Activated T-helper 1 cell treated with anti-CD3 and anti-CD28 coated beads, Interleukin-12 subunit alpha, Interleukin-12 subunit beta, Interleukin-2, Interleukin-4 antibody, amounts not matched to agents 30 ng/mL and 10 ng/mL and 1 ng/mL, durations not matched to agents 14 hours and 24 hours and 36 hours (primary cell): Measurements from ENCODE around the gene IFNA4. TPM values are rescaled to one million over a fixed set of nuclear protein-coding genes. Genes with fewer than 3 reads are reported as not detected.
"Not testable (repeated sequence)": the region's sequence is repeated elsewhere in the genome, so short reads cannot be mapped to it uniquely, and the experiment has no call there.

Experiments
- DNase-seq: peaks from one replicate; pipeline ENCODE4 v3.0.0; 2021; ENCODE audit warnings: low spot score
- H3K27ac Mint-ChIP-seq: one replicate; pipeline ENCODE4 v1.8.0; 2021; ENCODE audit warnings: mild to moderate bottlenecking, mixed read lengths
- H3K27me3 Mint-ChIP-seq: one replicate; pipeline ENCODE4 v1.8.0; 2022; ENCODE audit warnings: mild to moderate bottlenecking, moderate library complexity, mixed read lengths; ENCODE audit not compliant: insufficient read depth
- H3K36me3 Mint-ChIP-seq: one replicate; pipeline ENCODE4 v1.8.0; 2021; ENCODE audit warnings: low read depth, mixed read lengths
- H3K4me1 Mint-ChIP-seq: one replicate; pipeline ENCODE4 v1.8.0; 2021; ENCODE audit warnings: low read depth, mixed read lengths
- H3K4me3 Mint-ChIP-seq: one replicate; pipeline ENCODE4 v1.8.0; 2021; ENCODE audit warnings: mild to moderate bottlenecking, moderate library complexity, mixed read lengths
- H3K9me3 Mint-ChIP-seq: one replicate; pipeline ENCODE4 v1.8.0; 2021; ENCODE audit warnings: mixed read lengths
- intact Hi-C: fragments of 100-400 bp; cut with micrococcal nuclease; formaldehyde crosslinking; loops from one replicate; pipeline ENCODE4 v1.15.1; 2024
- total RNA-seq: library from RNA; stranded (reverse); gene quantifications from 2 replicates; pipeline ENCODE4 v1.2.3, GENCODE V29; 2022

Gene IFNA4
- total RNA-seq, 1 donor from 2014 or later: not detected

DNA sequence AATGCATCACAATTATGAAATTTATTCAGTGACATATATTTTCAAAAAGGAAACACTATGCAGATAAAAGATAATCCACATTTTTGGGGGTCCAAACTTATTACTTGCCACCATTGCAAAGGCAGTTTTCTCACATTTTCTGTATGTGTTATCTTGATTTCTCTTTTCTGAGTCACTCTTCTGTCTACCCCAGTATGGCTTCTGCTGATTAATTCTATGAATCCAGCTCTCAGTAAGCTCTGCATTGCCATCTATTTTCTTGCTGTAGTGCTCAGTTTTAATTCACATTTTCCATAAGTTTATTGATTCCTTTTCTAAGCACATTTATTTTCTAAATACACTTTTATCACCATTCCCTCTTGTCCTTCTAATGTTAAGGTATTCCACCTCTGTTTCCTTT lies 17.8 kb upstream of the IFNA4 start:
- no peaks in the 10 kb centered on the region for H3K9me3 Mint-ChIP-seq
- peaks cover 25% of the 10 kb centered on the region for H3K27me3 Mint-ChIP-seq
- H3K27ac Mint-ChIP-seq: no peak overlapping the region
- H3K36me3 Mint-ChIP-seq: peaks cover 1% of the 10 kb centered on the region
- DNase-seq: no peak
- intact Hi-C loops: no loop called here
- H3K4me1 Mint-ChIP-seq: no peaks in the 10 kb centered on the region
- no peak overlapping the region for H3K4me3 Mint-ChIP-seq

DNA sequence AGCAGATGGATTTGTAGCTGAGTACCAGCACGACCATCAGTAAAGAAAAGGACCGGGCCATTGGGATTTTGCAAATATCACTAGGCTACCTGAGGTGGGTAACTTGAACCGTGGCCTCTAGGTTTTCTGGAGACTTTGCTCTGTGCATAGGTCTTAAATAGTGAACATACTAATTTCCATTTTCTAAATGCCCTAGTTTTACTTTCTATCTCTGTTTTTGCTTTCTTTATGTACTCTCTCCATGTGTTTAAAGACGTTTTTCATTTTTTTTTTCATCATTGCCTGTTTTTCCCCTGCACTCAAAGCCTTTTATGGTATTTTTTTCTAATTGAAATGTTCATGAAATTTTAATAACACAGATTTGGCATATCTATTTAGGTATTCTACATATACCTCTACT lies 14.7 kb upstream of the IFNA4 start, which contains the start of gene IFNA7:
IFNA7 (minus strand) TSS at position 101 of the 400 bp plus-strand sequence; CDS start at position 61, 40 bp downstream.
- H3K4me3 Mint-ChIP-seq, H3K36me3 Mint-ChIP-seq, H3K27ac Mint-ChIP-seq, H3K9me3 Mint-ChIP-seq, DNase-seq, intact Hi-C loops, H3K4me1 Mint-ChIP-seq: not testable (repeated sequence)
- H3K27me3 Mint-ChIP-seq: peaks cover 28% of the 10 kb centered on the region

DNA sequence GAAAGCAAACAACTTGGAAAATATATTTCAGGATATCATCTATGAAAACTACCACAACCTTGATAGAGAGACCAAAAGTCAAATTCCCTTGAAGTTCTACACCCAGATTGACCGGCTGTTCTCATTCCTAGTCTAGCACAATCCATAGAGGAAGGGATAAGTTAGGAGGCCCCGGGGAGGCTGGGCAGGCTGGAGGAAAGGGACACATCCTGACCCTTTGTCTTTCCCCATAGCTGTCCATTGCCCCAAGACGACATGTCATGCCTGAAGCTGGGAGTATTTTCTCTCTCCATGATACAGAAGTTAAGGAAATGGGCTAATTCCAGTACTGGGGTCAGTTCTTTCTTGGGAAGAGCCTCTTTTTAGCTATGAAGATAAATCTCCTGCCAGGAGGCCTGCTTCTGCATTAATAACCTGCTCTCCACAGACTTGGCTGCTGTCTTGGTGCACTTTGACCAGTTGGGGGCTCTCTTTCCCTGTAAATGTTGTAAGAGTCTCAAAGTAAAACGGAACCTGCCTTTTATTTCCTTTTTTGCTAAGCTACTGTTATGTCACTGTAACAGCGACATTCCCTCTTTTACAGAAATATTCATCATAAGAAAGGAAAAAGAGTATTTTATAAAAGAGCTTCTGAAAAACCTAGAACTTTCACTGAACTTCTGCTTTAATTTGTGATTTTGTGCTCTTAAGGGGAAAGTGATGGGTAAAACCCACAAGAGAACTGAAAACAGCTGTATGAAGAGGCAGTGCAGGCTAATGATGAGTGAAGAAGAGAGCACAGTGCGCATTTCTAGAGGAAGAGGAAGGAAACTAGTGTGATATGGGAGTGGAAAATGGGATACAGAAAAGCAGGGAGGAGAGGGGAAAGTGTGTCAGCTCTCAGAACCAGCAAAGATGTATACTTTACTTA lies 7.7 kb upstream of the IFNA4 start:
- not testable (repeated sequence) for H3K9me3 Mint-ChIP-seq, H3K36me3 Mint-ChIP-seq, H3K4me1 Mint-ChIP-seq, H3K4me3 Mint-ChIP-seq, H3K27ac Mint-ChIP-seq
- peaks cover 17% of the 10 kb centered on the region for H3K27me3 Mint-ChIP-seq
- intact Hi-C loops: loop anchor here (1.0 to 10.0 kb wide), 3 partner anchors 132 to 594 kb away; no protein-coding TSS in a partner anchor
- peak; percentile 22 for DNase-seq

DNA sequence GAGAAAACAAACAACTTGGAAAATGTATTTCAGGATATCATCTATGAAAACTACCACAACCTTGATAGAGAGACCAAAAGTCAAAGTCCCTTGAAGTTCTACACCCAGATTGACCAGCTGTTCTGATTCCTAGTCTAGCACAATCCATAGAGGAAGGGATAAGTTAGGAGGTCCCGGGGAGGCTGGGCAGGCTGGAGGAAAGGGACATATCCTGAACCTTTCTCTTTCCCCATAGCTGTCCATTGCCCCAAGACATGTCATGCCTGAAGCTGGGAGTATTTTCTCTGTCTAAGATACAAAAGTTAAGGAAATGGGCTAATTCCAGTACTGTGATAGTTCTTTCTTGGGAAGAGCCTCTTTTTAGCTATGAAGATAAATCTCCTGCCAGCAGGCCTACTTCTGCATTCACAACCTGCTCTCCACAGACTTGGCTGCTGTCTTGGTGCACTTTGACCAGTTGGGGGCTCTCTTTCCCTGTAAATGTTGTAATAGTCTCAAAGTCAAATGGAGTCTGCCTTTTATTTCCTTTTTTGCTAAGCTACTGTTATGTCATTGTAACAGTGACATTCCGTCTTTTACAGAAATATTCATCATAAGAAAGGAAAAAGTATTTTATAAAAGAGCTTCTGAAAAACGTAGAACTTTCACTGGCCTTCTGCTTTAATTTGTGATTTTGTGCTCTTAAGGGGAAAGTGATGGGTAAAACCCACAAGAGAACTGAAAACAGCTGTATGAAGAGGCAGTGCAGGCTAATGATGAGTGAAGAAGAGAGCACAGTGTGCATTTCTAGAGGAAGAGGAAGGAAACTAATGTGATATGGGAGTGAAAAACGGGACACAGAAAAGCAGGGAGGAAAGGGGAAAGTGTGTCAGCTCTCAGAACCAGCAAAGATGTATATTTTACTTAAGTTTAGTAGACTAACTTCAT lies 4.3 kb downstream of the IFNA4 start:
- not testable (repeated sequence) for H3K27me3 Mint-ChIP-seq, H3K27ac Mint-ChIP-seq

DNA sequence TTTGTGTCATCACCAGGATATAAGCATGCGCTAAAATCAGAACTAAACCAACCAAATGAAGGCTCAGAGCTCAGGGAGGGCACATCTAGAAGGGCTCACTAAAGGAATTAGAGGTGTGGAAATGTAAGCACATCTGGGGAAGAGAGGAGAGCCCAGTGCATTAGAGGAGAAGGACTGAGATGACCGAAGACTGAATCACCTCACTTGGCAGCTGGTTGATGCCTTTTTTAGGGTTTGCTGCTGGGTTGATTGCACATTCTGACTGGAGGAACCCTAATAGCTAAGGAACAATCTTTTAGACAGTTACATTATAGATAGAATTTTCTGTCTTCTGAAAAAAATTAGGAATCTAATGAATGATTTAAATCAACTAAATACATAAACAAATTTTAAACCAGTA lies 12.7 kb downstream of the IFNA4 start:
- no peak overlapping the region for H3K4me3 Mint-ChIP-seq
- H3K4me1 Mint-ChIP-seq: no peaks in the 10 kb centered on the region
- no peak for DNase-seq
- H3K36me3 Mint-ChIP-seq: no peaks in the 10 kb centered on the region
- H3K27ac Mint-ChIP-seq: no peak overlapping the region
- intact Hi-C loops: no loop called here
- H3K27me3 Mint-ChIP-seq: peaks cover 33% of the 10 kb centered on the region
- H3K9me3 Mint-ChIP-seq: no peaks in the 10 kb centered on the region

More for the DNA sequence above, 4.3 kb downstream of the IFNA4 start:
- H3K9me3 Mint-ChIP-seq, DNase-seq, H3K4me1 Mint-ChIP-seq, H3K4me3 Mint-ChIP-seq, intact Hi-C loops, H3K36me3 Mint-ChIP-seq: not testable (repeated sequence)

DNA sequence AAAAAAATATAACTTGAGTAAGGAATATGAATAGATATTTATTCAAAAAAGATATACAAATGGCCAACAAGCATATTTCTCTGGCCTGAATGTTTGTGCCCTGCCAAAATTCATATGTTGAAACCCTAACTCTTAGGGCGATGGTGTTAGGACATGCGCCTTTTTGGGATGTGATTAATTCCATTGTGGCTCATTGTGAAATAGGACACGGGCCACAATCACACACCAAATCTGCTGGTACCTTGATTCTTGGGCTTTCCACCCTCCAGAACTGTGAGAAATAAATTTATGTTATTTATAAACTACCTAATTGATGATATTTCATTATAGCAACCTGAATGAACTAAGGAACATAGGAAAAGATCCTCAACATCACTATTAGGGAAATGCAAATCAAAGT lies 15.2 kb downstream of the IFNA4 start:
- H3K27ac Mint-ChIP-seq: no peak overlapping the region
- no peak overlapping the region for H3K4me3 Mint-ChIP-seq
- DNase-seq: no peak
- no peaks in the 10 kb centered on the region for H3K4me1 Mint-ChIP-seq
- peaks cover 44% of the 10 kb centered on the region for H3K27me3 Mint-ChIP-seq
- no peaks in the 10 kb centered on the region for H3K36me3 Mint-ChIP-seq
- intact Hi-C loops: no loop called here
- no peaks in the 10 kb centered on the region for H3K9me3 Mint-ChIP-seq

DNA sequence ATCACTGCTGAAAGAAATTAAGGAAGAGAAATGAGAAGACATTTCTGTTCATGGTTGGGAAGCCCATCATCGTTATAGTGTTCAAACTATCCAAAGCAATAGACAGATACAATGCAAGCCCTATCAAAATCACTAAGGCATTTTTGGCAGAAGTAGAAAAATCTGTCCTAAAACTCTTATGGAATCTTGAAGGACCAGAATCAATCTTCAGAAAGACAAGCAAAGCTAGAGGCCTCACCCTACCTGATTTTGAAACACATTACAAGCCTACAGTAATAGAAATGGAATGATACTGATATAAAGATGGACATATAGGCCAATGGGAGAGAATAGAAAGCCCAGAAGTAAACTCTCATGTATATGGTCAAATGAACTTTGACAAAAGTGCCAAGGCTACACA lies 16.0 kb downstream of the IFNA4 start:
- H3K36me3 Mint-ChIP-seq: no peaks in the 10 kb centered on the region

DNA sequence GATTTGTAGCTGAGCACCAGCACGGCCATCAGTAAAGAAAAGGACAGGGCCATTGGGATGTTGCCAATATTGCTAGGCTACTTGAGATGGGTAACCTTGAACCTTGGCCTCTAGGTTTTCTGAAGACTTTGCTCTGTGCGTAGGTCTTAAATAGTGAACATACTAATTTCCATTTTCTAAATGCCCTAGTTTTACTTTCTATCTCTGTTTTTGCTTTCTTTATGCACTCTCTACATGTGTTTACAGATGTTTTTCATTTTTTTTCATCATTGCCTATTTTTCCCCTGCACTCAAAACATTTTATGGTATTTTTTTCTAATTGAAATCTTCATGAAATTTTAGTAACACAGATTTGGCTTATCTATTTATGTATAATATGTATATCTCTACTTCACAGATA lies 20.8 kb downstream of the IFNA4 start, which contains the start of gene IFNA21:
IFNA21 (minus strand) TSS at position 101 of the 400 bp plus-strand sequence; CDS start at position 53, 48 bp downstream.
- H3K27ac Mint-ChIP-seq, intact Hi-C loops, H3K36me3 Mint-ChIP-seq, H3K4me1 Mint-ChIP-seq, H3K9me3 Mint-ChIP-seq, DNase-seq, H3K4me3 Mint-ChIP-seq: not testable (repeated sequence)
- H3K27me3 Mint-ChIP-seq: peaks cover 32% of the 10 kb centered on the region

More for the DNA sequence above, 16.0 kb downstream of the IFNA4 start:
- no peak overlapping the region for H3K4me3 Mint-ChIP-seq
- no peaks in the 10 kb centered on the region for H3K9me3 Mint-ChIP-seq
- H3K27me3 Mint-ChIP-seq: peaks cover 49% of the 10 kb centered on the region
- H3K4me1 Mint-ChIP-seq: no peaks in the 10 kb centered on the region
- DNase-seq: no peak
- intact Hi-C loops: no loop called here
- no peak overlapping the region for H3K27ac Mint-ChIP-seq

DNA sequence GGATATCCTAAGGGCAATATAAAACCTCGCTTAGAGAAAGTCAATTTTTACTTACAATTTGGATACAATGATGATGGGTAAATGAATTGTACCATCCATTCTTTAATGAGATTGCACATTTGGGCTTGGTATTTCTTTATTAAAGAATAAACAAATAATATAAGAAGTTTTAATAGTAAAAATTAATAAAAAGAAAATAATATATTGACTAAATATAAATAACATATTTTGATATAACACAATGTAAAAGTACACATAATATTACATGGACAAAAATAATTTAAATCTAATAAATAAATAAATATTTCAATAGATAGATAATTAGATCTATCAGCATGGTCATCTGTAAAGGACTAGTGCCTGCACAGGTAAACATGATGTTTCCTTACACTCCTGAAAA lies 21.9 kb downstream of the IFNA4 start:
- Mint-ChIP-seq H3K4me3 (no peak overlapping the region), H3K27ac (no peak overlapping the region), H3K36me3 (no peaks in the 10 kb centered on the region), H3K4me1 (peaks cover 17% of the 10 kb centered on the region), H3K9me3 (no peaks in the 10 kb centered on the region), H3K27me3 (peaks cover 25% of the 10 kb centered on the region)
- no peak for DNase-seq
- intact Hi-C loops: no loop called here

DNA sequence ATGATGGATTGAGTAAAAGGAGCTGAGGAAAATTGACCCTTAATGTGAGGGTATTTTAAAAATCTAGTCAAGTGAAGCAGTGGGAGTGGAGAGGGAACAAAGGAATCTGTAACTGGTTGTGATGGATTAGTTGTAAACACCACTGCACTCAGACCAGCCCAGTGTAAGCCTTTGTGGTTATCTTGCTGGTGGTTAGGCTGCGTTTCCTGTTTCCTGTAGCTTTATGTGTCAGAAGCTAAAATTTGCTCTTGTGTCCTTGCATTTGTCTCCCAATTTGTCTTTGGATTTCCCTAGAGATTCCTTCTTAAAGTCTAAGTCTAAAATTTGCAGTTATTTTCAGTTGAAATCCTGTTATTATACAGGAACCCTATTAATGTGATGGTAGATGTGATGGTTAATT lies 27.2 kb downstream of the IFNA4 start:
- Mint-ChIP-seq H3K27me3 (peaks cover 4% of the 10 kb centered on the region), H3K9me3 (no peaks in the 10 kb centered on the region), H3K36me3 (peaks cover 3% of the 10 kb centered on the region), H3K4me3 (no peak overlapping the region), H3K4me1 (peaks cover 31% of the 10 kb centered on the region), H3K27ac (no peak overlapping the region)
- intact Hi-C loops: no loop called here
- no peak for DNase-seq

DNA sequence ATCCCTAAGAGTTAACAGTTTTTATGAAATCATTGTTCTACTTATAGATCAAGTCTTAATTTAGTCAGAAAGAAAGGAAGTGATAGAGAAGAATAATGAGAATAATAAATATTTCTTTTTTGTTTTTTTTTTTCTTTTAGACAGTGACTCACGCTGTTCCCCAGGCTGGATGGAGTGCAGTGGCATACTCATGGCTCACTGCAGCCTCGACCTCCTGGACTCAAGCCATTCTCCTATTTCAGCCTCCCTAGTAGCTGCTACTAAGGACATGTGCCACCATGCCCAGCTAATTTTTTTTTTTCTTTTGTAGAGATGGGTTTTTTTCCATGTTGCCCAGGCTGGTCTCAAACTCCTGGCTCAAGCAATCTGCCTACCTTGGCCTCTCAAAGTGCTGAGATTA lies 31.9 kb downstream of the IFNA4 start:
- Mint-ChIP-seq H3K27ac (no peak overlapping the region), H3K36me3 (peaks cover 3% of the 10 kb centered on the region), H3K4me3 (no peak overlapping the region), H3K4me1 (peaks cover 21% of the 10 kb centered on the region), H3K27me3 (peaks cover 5% of the 10 kb centered on the region), H3K9me3 (no peaks in the 10 kb centered on the region)
- DNase-seq: no peak
- intact Hi-C loops: no loop called here

DNA sequence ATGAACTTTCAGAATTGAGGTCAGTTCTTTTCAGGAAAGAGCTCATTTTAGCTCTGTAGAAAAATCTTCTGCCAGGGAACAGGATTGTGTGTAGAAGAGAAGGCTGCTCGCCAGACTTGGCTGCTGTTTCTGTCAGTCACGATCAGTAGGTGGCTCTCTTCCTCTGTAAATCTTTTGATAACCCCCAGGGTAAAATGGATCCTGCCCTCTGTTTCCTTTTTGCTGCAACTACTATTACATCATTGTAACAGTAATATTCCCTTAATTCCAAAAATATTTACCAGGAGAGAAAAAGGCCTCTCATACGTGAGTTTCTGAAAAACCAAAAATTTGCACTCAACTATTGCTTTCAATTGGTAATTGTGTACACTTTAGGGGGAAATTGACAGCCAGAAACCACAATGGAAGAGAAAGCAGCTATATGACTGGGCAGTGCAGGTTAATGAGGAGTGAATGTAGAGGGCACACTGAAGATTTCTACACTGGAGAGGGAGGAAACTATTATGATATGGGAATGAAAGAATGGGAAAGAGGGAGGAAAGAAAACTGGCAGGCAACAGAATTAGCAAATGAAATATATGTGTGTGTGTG lies 33.3 kb downstream of the IFNA4 start:
- H3K27me3 Mint-ChIP-seq: peaks cover 8% of the 10 kb centered on the region
- peaks cover 11% of the 10 kb centered on the region for H3K4me1 Mint-ChIP-seq
- peaks cover under 1% of the 10 kb centered on the region for H3K9me3 Mint-ChIP-seq
- H3K4me3 Mint-ChIP-seq: no peak overlapping the region
- H3K27ac Mint-ChIP-seq: no peak overlapping the region
- H3K36me3 Mint-ChIP-seq: peaks cover 3% of the 10 kb centered on the region
- DNase-seq: no peak
- intact Hi-C loops: no loop called here
